GM10266 (cell line): ENCODE data around the gene STRN3.
"Not testable (repeated sequence)": the region's sequence is repeated elsewhere in the genome, so short reads cannot be mapped to it uniquely, and the experiment has no call there.

Experiments used
- DNase-seq: peaks from one replicate; pipeline ENCODE4 v3.0.0; 2012; ENCODE audit errors: extremely low spot score
- CTCF ChIP-seq: IDR thresholded peaks from 2 replicates; pipeline ENCODE4 v1.5.1; 2012; ENCODE audit warnings: mild to moderate bottlenecking, low read depth; ENCODE audit not compliant: control insufficient read depth, insufficient read depth; ENCODE audit errors: missing control alignments

The STRN3 gene

GRCh38 chr14:30949651-30950050 lies 76.5 kb downstream of the STRN3 start:
- TF ChIP-seq CTCF = no peak
- DNase-seq = no peak

GRCh38 chr14:30943694-30944093 lies 82.5 kb downstream of the STRN3 start:
- no peak for TF ChIP-seq CTCF
- DNase-seq = no peak

GRCh38 chr14:30940886-30941285 lies 85.3 kb downstream of the STRN3 start:
- no peak for DNase-seq
- TF ChIP-seq CTCF = no peak

GRCh38 chr14:30938617-30939016 lies 87.6 kb downstream of the STRN3 start:
- TF ChIP-seq CTCF = no peak
- DNase-seq = no peak

GRCh38 chr14:30935445-30935844 lies 90.7 kb downstream of the STRN3 start:
- no peak for TF ChIP-seq CTCF
- DNase-seq = no peak

- not testable (repeated sequence) for DNase-seq
Measured at GRCh38 chr14:30933937-30934336, 92.2 kb downstream of the STRN3 start.

GRCh38 chr14:30928462-30928861 lies 97.7 kb downstream of the STRN3 start:
- DNase-seq = peak; percentile 4
- no peak for TF ChIP-seq CTCF

GRCh38 chr14:30925254-30925653 lies 100.9 kb downstream of the STRN3 start:
- no peak for TF ChIP-seq CTCF
- no peak for DNase-seq
